K562 (cell line): ENCODE measurements around the gene ATXN1. TPM values are rescaled to one million over a fixed set of nuclear protein-coding genes. Genes with fewer than 3 reads are reported as not detected.

Source experiments
- ATAC-seq: fragments of 200-7000 bp; cut with Tn5 transposase; 3 replicates; pipeline ENCODE4 v1.9.1; 2020; ENCODE audit warnings: moderate library complexity
- BruUV-seq: library from RNA; stranded (reverse); fragments of 400-500 nt; replicated peaks from 2 replicates; lab custom pipeline; 2021; lab: Mats Ljungman, UMichigan
- CTCF ChIA-PET: fragments of 300-600 bp; formaldehyde crosslinking; extraction: SDS; loops from one replicate; lab custom pipeline; 2021; ENCODE audit warnings: low intra/inter-chr PET ratio; lab: Yijun Ruan, JAX
- POLR2A ChIA-PET: fragments of 300-600, 350-650 bp; sonication (Branson Sonifier 250); formaldehyde crosslinking; extraction: SDS; loops from one replicate; lab custom pipeline; 2021; ENCODE audit warnings: antibody characterized with exemption, inconsistent platforms; lab: Yijun Ruan, JAX
- DNase-seq, 4 experiments: peaks; one replicate each; pipeline versions ENCODE4 v3.0.0 to v3.0.0-alpha.2; 2011 to 2018; ENCODE audit warnings: low spot score in 3 of 4, mixed read lengths in 3 of 4; ENCODE audit errors: extremely low read depth in 1 of 4
- FAIRE-seq: peaks from 2 replicates; lab custom pipeline; 2011; peaks lifted over from hg19 to GRCh38; lab: Jason Lieb, UNC
- H2AFZ ChIP-seq: 2 replicates; pipeline ENCODE4 v1.6.0; 2011; ENCODE audit warnings: low read depth, low read length, control low read depth, inconsistent platforms
- H3K27ac ChIP-seq: fragments of 200-600 bp; 3 replicates; pipeline ENCODE4 v1.8.0; 2011; ENCODE audit warnings: low read depth, mild to moderate bottlenecking, control low read depth, inconsistent platforms, low read length, moderate library complexity, mixed read lengths; ENCODE audit errors: extremely low read depth
- H3K27me3 ChIP-seq, 2 experiments: fragments of 300-600 bp in 1 of 2; 2 replicates in 1 of 2; 3 replicates in 1 of 2; pipeline versions ENCODE4 v1.6.0 to v1.8.0; 2011; ENCODE audit warnings: inconsistent platforms in 2 of 2, low read length in 2 of 2, mild to moderate bottlenecking in 1 of 2, mixed read lengths in 1 of 2, moderate library complexity in 1 of 2; ENCODE audit not compliant: control insufficient read depth in 2 of 2, insufficient read depth in 2 of 2
- H3K36me3 ChIP-seq: fragments of 300-600 bp; 3 replicates; pipeline ENCODE4 v1.8.0; 2011; ENCODE audit warnings: mild to moderate bottlenecking, low read length, inconsistent platforms; ENCODE audit not compliant: control insufficient read depth, insufficient read depth
- H3K4me1 ChIP-seq, 2 experiments: fragments of 200-600 bp in 1 of 2; replicated peaks in 1 of 2; 2 replicates in 1 of 2; 3 replicates in 1 of 2; pipeline versions ENCODE4 v1.5.1 to v1.8.0; 2011; ENCODE audit warnings: inconsistent platforms in 2 of 2, low read length in 2 of 2, mild to moderate bottlenecking in 1 of 2, mixed read lengths in 1 of 2, moderate library complexity in 1 of 2; ENCODE audit not compliant: control insufficient read depth in 2 of 2, insufficient read depth in 2 of 2
- H3K4me2 ChIP-seq: 2 replicates; pipeline ENCODE4 v1.6.1; 2011; ENCODE audit warnings: low read length, control low read depth, inconsistent platforms, mixed read lengths; ENCODE audit not compliant: insufficient read depth
- H3K4me3 ChIP-seq: fragments of 200-600 bp; sonication (generic), shearing (Covaris generic); 2 replicates; pipeline ENCODE4 v1.5.1; 2016; ENCODE audit warnings: control low read depth, inconsistent platforms
- H3K79me2 ChIP-seq: fragments of 200-600 bp; 3 replicates; pipeline ENCODE4 v1.8.0; 2011; ENCODE audit warnings: low read length, inconsistent platforms; ENCODE audit not compliant: control insufficient read depth, insufficient read depth
- H3K9ac ChIP-seq, 2 experiments: 2 replicates each; pipeline versions ENCODE4 v1.6.0 to v1.6.1; 2011; ENCODE audit warnings: low read depth in 2 of 2, low read length in 2 of 2, control low read depth in 1 of 2, inconsistent platforms in 1 of 2, mild to moderate bottlenecking in 1 of 2, mixed read lengths in 1 of 2; ENCODE audit not compliant: insufficient read depth in 1 of 2
- H3K9me1 ChIP-seq: one replicate; pipeline ENCODE4 v1.6.0; 2011; ENCODE audit warnings: inconsistent platforms, mild to moderate bottlenecking, low read length, moderate library complexity; ENCODE audit not compliant: control insufficient read depth, insufficient read depth
- H3K9me3 ChIP-seq: replicated peaks from 2 replicates; pipeline ENCODE4 v1.5.1; 2011; ENCODE audit warnings: low read depth, low read length, inconsistent platforms; ENCODE audit not compliant: control insufficient read depth, insufficient read depth
- H4K20me1 ChIP-seq: replicated peaks from 2 replicates; pipeline ENCODE4 v1.6.1; 2011; ENCODE audit warnings: low read length, inconsistent platforms, mixed read lengths; ENCODE audit not compliant: control insufficient read depth, insufficient read depth
- ARID1B ChIP-seq: fragments of 450-650 bp; IDR thresholded peaks from 2 replicates; pipeline ENCODE4 v1.6.1; 2016; ENCODE audit warnings: antibody characterized with exemption, mild to moderate bottlenecking, inconsistent platforms
- ARID3B ChIP-seq: fragments of 250-450 bp; sonication (Bioruptor Pico); IDR thresholded peaks from 2 replicates; pipeline ENCODE4 v1.4.0; 2020; ENCODE audit warnings: borderline replicate concordance
- BRCA1 ChIP-seq, 2 experiments: fragments of 450-650 bp in 1 of 2; sonication (generic) in 1 of 2; formaldehyde crosslinking in 1 of 2; IDR thresholded peaks; 2 replicates each; pipeline versions ENCODE4 v1.5.0 to v1.6.1; 2017 to 2020; ENCODE audit warnings: mild to moderate bottlenecking in 1 of 2, missing genetic modification reagents in 1 of 2
- E2F3 ChIP-seq: fragments of 250-450 bp; sonication (Bioruptor Pico); IDR thresholded peaks from 2 replicates; pipeline ENCODE4 v1.4.0; 2020; ENCODE audit warnings: mild to moderate bottlenecking
- FOS ChIP-seq: IDR thresholded peaks from 3 replicates; pipeline ENCODE4 v1.6.1; 2011; ENCODE audit not compliant: insufficient read length; ENCODE audit errors: extremely low read depth
- GTF3C2 ChIP-seq: IDR thresholded peaks from 3 replicates; pipeline ENCODE4 v1.6.1; 2011; ENCODE audit warnings: borderline replicate concordance, mild to moderate bottlenecking, moderate library complexity; ENCODE audit not compliant: insufficient read length; ENCODE audit errors: extremely low read depth
- JUNB ChIP-seq: fragments of 450-650 bp; formaldehyde crosslinking; conservative IDR thresholded peaks from 2 replicates; pipeline ENCODE4 v1.4.0; 2020; ENCODE audit warnings: mild to moderate bottlenecking
- RFX7 ChIP-seq: fragments of 250-450 bp; sonication (Bioruptor Pico); IDR thresholded peaks from 2 replicates; pipeline ENCODE4 v1.5.1; 2021; ENCODE audit warnings: mild to moderate bottlenecking
- ZBTB2 ChIP-seq: fragments of 450-650 bp; IDR thresholded peaks from 2 replicates; pipeline ENCODE4 v1.6.1; 2016; ENCODE audit warnings: antibody characterized with exemption
- ZNF583 ChIP-seq: fragments of 250-450 bp; sonication (Bioruptor Pico); IDR thresholded peaks from 2 replicates; pipeline ENCODE4 v1.4.0; 2020
- WGBS: fragments of 100-300 bp; shearing (Covaris generic); methylation state at CpG from one replicate; pipeline ENCODE4 v1.1.6; 2016; ENCODE audit warnings: low coverage, mixed read lengths; ENCODE audit not compliant: insufficient coverage; ENCODE audit errors: missing lambda C conversion rate; 5-methylcytosine and 5-hydroxymethylcytosine counted together
- in situ Hi-C: fragments of 300-500 bp; cut with MboI; formaldehyde crosslinking; loops from 4 replicates; pipeline ENCODE4 v1.15.0; 2018; ENCODE audit warnings: inconsistent platforms, mixed read lengths
- intact Hi-C: fragments of 100-400 bp; cut with micrococcal nuclease; formaldehyde crosslinking; loops from 2 replicates; pipeline ENCODE4 v1.14.2; 2022
- polyA plus RNA-seq, 8 experiments: library from polyadenylated mRNA; depleted of rRNA in 4 of 8; stranded (reverse) in 5 of 8; unstranded in 3 of 8; fragments of >200 nt; fragmentation: Nextera tagmentation in 2 of 8; fragmentation: Illumina TruSeq in 1 of 8; extraction: Ambion mirVana in 2 of 8; extraction: Trizol in 1 of 8; gene quantifications; 2 replicates each; pipeline versions ENCODE4 v1.2.1 to v1.2.3, GENCODE V29; 2011 to 2014; ENCODE audit warnings: inconsistent platforms in 1 of 8, missing spikeins in 1 of 8
- total RNA-seq, 7 experiments: library from RNA; depleted of rRNA in 6 of 7; stranded (reverse); fragments of >200 nt in 6 of 7; fragmentation: Illumina TruSeq in 2 of 7; extraction: Trizol in 2 of 7; gene quantifications; 2 replicates each; pipeline versions ENCODE4 v1.2.1 to v1.2.3, GENCODE V29; 2011 to 2021; ENCODE audit warnings: low replicate concordance in 1 of 7
- TF ChIP-seq, protein P1 (sequence below): fragments of 250-450 bp; sonication (Bioruptor Pico); IDR thresholded peaks from 2 replicates; pipeline ENCODE4 v1.5.0; 2021; ENCODE audit warnings: mild to moderate bottlenecking, borderline replicate concordance

Gene ATXN1
- total and polyA plus RNA-seq, 9 of the 15 experiments (the other 6 are each of a cell fraction or from before 2014, with no cell fraction given) = under 0.01 to 1.2 (median 0.58) TPM

GRCh38 chr6:16570221-16570553, 191.1 kb downstream of the ATXN1 start (continued):
- TF ChIP-seq GTF3C2 = no peak
- TF ChIP-seq ZBTB2 = no peak
- no peak for TF ChIP-seq E2F3 (CRISPR knock-in tag)
- TF ChIP-seq, all 486 proteins: peak for 0

DNA sequence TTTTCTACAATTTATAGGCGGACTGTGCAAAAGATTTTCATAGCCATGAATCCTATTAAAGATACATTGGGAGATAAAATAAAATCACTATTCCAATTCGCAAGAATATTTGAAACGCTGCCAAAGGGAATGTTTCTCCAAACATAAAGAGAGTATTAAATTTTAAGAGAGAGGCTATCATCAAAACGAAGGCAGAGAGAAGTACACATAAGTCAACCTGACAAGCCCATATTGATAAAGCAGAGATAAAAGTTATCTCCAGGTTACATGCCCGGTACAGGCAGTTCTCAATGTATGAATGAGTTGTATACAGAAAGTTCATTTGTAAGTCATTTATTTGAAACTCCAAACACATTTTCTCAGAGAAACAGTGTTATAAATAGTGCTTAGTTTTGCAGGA, 193.1 kb downstream of the ATXN1 start:
- no peak overlapping the region for H3K4me3 ChIP-seq
- H3K9ac ChIP-seq = no peak overlapping the region
- no TSS peak for BruUV-seq
- WGBS = 0% methylated on average over 5 of the region's 5 CpGs
- ChIA-PET POLR2A (interaction anchor here (0.6 kb wide), 1 partner anchor 81 kb away, joined by 3 read pairs; no protein-coding TSS in a partner anchor), CTCF (no interaction called here)
- peaks cover 4% of the 10 kb centered on the region in 2 experiments; a peak in 2 of 5 replicates for H3K27me3 ChIP-seq
- no peak for ATAC-seq
- no peaks in the 10 kb centered on the region for H3K9me1 ChIP-seq
- no peak overlapping the region for H3K27ac ChIP-seq
- no peaks in the 10 kb centered on the region for H3K4me1 ChIP-seq
- FAIRE-seq = no peak
- no peak overlapping the region for H3K4me2 ChIP-seq
- in situ Hi-C loops (no loop called here), intact Hi-C loops (no loop called here)
- no peak overlapping the region for H2AFZ ChIP-seq
- H3K36me3 ChIP-seq = no peaks in the 10 kb centered on the region
- no peaks in the 10 kb centered on the region for H3K79me2 ChIP-seq
- H3K9me3 ChIP-seq = no peaks in the 10 kb centered on the region
- DNase-seq = no peak
- H4K20me1 ChIP-seq = no peaks in the 10 kb centered on the region
- TF ChIP-seq JUNB (CRISPR knock-in tag) (no peak), ARID3B (CRISPR knock-in tag) (no peak), FOS (no peak), ARID1B (peak; percentile 38; the same call in 1 of the 2 replicates), BRCA1 (IDR thresholded peaks at IDR 0.05) (no peak), BRCA1 (CRISPR knock-in tag; IDR thresholded peaks at IDR 0.05) (no peak), RFX7 (CRISPR knock-in tag) (no peak), ZNF583 (CRISPR knock-in tag) (no peak)
- TF ChIP-seq, protein P1, sequence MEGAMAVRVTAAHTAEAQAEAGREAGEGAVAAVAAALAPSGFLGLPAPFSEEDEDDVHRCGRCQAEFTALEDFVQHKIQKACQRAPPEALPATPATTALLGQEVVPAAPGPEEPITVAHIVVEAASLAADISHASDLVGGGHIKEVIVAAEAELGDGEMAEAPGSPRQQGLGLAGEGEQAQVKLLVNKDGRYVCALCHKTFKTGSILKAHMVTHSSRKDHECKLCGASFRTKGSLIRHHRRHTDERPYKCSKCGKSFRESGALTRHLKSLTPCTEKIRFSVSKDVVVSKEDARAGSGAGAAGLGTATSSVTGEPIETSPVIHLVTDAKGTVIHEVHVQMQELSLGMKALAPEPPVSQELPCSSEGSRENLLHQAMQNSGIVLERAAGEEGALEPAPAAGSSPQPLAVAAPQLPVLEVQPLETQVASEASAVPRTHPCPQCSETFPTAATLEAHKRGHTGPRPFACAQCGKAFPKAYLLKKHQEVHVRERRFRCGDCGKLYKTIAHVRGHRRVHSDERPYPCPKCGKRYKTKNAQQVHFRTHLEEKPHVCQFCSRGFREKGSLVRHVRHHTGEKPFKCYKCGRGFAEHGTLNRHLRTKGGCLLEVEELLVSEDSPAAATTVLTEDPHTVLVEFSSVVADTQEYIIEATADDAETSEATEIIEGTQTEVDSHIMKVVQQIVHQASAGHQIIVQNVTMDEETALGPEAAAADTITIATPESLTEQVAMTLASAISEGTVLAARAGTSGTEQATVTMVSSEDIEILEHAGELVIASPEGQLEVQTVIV = no peak
